Stimulated activated CD8-positive, alpha-beta memory T cell treated with anti-CD3 and anti-CD28 coated beads, Interleukin-15, amount 100 ng/mL, for 24 hours (primary cell): Measurements from ENCODE around the gene GARIN1A.
"Not testable (repeated sequence)": the region's sequence is repeated elsewhere in the genome, so short reads cannot be mapped to it uniquely, and the experiment has no call there.

ENCODE experiments used
- DNase-seq: peaks from one replicate; pipeline ENCODE4 v3.0.0-alpha.2; 2020; ENCODE audit warnings: low read depth

GARIN1A gene

GRCh38 chr7:128671992-128672391 lies at the start of gene GARIN1A:
Gene GARIN1A, plus strand, starts transcription at chr7:128672292. Its CDS starts 106 bp downstream, at chr7:128672398.
- DNase-seq, result no peak

GRCh38 chr7:128627124-128627523 lies 45.0 kb upstream of the GARIN1A start:
- DNase-seq, result not testable (repeated sequence)

- not testable (repeated sequence) for DNase-seq
Measured at GRCh38 chr7:128633915-128634314, 38.2 kb upstream of the GARIN1A start.

GRCh38 chr7:128645206-128645605 lies 26.9 kb upstream of the GARIN1A start:
- not testable (repeated sequence) for DNase-seq

- DNase-seq, result not testable (repeated sequence)
Measured at GRCh38 chr7:128645844-128646243, 26.2 kb upstream of the GARIN1A start.

GRCh38 chr7:128646877-128647276 lies 25.2 kb upstream of the GARIN1A start:
- not testable (repeated sequence) for DNase-seq

GRCh38 chr7:128651096-128651495 lies 21.0 kb upstream of the GARIN1A start:
- DNase-seq, result not testable (repeated sequence)

- DNase-seq, result not testable (repeated sequence)
Measured at GRCh38 chr7:128652606-128653005, 19.5 kb upstream of the GARIN1A start.

- not testable (repeated sequence) for DNase-seq
Measured at GRCh38 chr7:128653197-128653596, 18.9 kb upstream of the GARIN1A start.

GRCh38 chr7:128654080-128654479 lies 18.0 kb upstream of the GARIN1A start:
- DNase-seq, result not testable (repeated sequence)

- not testable (repeated sequence) for DNase-seq
Measured at GRCh38 chr7:128654501-128654900, 17.6 kb upstream of the GARIN1A start.

GRCh38 chr7:128658428-128658827 lies 13.7 kb upstream of the GARIN1A start:
- DNase-seq, result not testable (repeated sequence)

- no peak for DNase-seq
Measured at GRCh38 chr7:128660596-128660995, 11.5 kb upstream of the GARIN1A start.

- DNase-seq, result no peak
Measured at GRCh38 chr7:128661446-128661845, 10.6 kb upstream of the GARIN1A start.

- no peak for DNase-seq
Measured at GRCh38 chr7:128662091-128662490, 10.0 kb upstream of the GARIN1A start.

GRCh38 chr7:128663223-128663622 lies 8.9 kb upstream of the GARIN1A start:
- DNase-seq, result not testable (repeated sequence)

GRCh38 chr7:128665057-128665456 lies 7.0 kb upstream of the GARIN1A start:
- no peak for DNase-seq

- DNase-seq, result no peak
Measured at GRCh38 chr7:128666200-128666599, 5.9 kb upstream of the GARIN1A start.

- DNase-seq, result no peak
Measured at GRCh38 chr7:128672927-128673517, 930 bp downstream of the GARIN1A start.

GRCh38 chr7:128673571-128673970 lies 1.5 kb downstream of the GARIN1A start:
- DNase-seq, result no peak

- DNase-seq, result no peak
Measured at GRCh38 chr7:128676665-128677064, 4.6 kb downstream of the GARIN1A start.

GRCh38 chr7:128679920-128680319 lies 7.8 kb downstream of the GARIN1A start:
- DNase-seq, result no peak

- no peak for DNase-seq
Measured at GRCh38 chr7:128681794-128682537, 9.9 kb downstream of the GARIN1A start.
